GM12878 (cell line): ENCODE measurements around the gene GGN. TPM values are rescaled to one million over a fixed set of nuclear protein-coding genes. Genes with fewer than 3 reads are reported as not detected.
A peak's percentile ranks its signal among the peaks of the same experiment; 100 is the strongest.

ENCODE experiments used
- ATAC-seq: fragments of 200-7000 bp; cut with Tn5 transposase; 3 replicates; pipeline ENCODE4 v1.9.1; 2020; ENCODE audit warnings: mild to moderate bottlenecking, moderate library complexity
- BruUV-seq: library from RNA; stranded (reverse); fragments of 400-500 nt; replicated peaks from 2 replicates; lab custom pipeline; 2021; lab: Mats Ljungman, UMichigan
- CTCF ChIA-PET: fragments of 300-600 bp; sonication (Branson Sonifier 250); formaldehyde crosslinking; extraction: SDS; loops from one replicate; lab custom pipeline; 2021; ENCODE audit warnings: inconsistent platforms; lab: Yijun Ruan, JAX
- POLR2A ChIA-PET: fragments of 350-600 bp; formaldehyde crosslinking; extraction: SDS; loops from one replicate; lab custom pipeline; 2021; ENCODE audit warnings: inconsistent platforms; lab: Charles Lee
- RAD21 ChIA-PET: fragments of 300-600 bp; sonication (Branson Sonifier 250); formaldehyde crosslinking; loops from one replicate; lab custom pipeline; 2023; ENCODE audit warnings: antibody characterized with exemption; ENCODE audit not compliant: unreplicated experiment; lab: Charles Lee
- SMC1A ChIA-PET: fragments of 300-600 bp; sonication (Branson Sonifier 250); formaldehyde crosslinking; loops from one replicate; lab custom pipeline; 2023; ENCODE audit not compliant: unreplicated experiment, uncharacterized antibody; lab: Charles Lee
- DNase-seq: peaks from one replicate; pipeline ENCODE4 v3.0.0-alpha.2; 2011; ENCODE audit warnings: low read depth, low spot score
- FAIRE-seq: peaks from 3 replicates; lab custom pipeline; 2011; peaks lifted over from hg19 to GRCh38; lab: Jason Lieb, UNC
- H2AFZ ChIP-seq: 2 replicates; pipeline ENCODE4 v1.6.0; 2011; ENCODE audit warnings: low read depth, low read length, control low read depth; ENCODE audit not compliant: control insufficient read depth
- H3K27ac ChIP-seq: 2 replicates; pipeline ENCODE4 v1.5.1; 2011; ENCODE audit warnings: control low read depth; ENCODE audit not compliant: control insufficient read depth, insufficient read depth
- H3K27me3 ChIP-seq, 2 experiments: replicated peaks in 1 of 2; 2 replicates each; pipeline versions ENCODE4 v1.6.0 to v1.6.1; 2011; ENCODE audit warnings: low read length in 1 of 2; ENCODE audit not compliant: control insufficient read depth in 2 of 2, insufficient read depth in 2 of 2
- H3K36me3 ChIP-seq, 2 experiments: 2 replicates each; pipeline ENCODE4 v1.5.1; 2011; ENCODE audit warnings: low read length in 1 of 2; ENCODE audit not compliant: control insufficient read depth in 2 of 2, insufficient read depth in 2 of 2
- H3K4me1 ChIP-seq: 2 replicates; pipeline ENCODE4 v1.6.1; 2011; ENCODE audit warnings: mild to moderate bottlenecking, low read length, moderate library complexity, mixed read lengths; ENCODE audit not compliant: control insufficient read depth, insufficient read depth
- H3K4me2 ChIP-seq: 2 replicates; pipeline ENCODE4 v1.6.0; 2011; ENCODE audit warnings: control low read depth; ENCODE audit not compliant: control insufficient read depth, insufficient read depth
- H3K4me3 ChIP-seq: fragments of 200-600 bp; sonication (generic); 2 replicates; pipeline ENCODE4 v1.5.1; 2016
- H3K79me2 ChIP-seq: 2 replicates; pipeline ENCODE4 v1.6.0; 2011; ENCODE audit warnings: low read length; ENCODE audit not compliant: control insufficient read depth, insufficient read depth
- H3K9ac ChIP-seq: 2 replicates; pipeline ENCODE4 v1.8.0; 2011; ENCODE audit warnings: low read length, control low read depth, mixed read lengths; ENCODE audit not compliant: control insufficient read depth, insufficient read depth
- H3K9me3 ChIP-seq: replicated peaks from 3 replicates; pipeline ENCODE4 v1.5.1; 2011; ENCODE audit warnings: mild to moderate bottlenecking, low read length; ENCODE audit not compliant: control insufficient read depth, insufficient read depth
- H4K20me1 ChIP-seq: 2 replicates; pipeline ENCODE4 v1.6.0; 2011; ENCODE audit not compliant: control insufficient read depth, insufficient read depth
- ATF7 ChIP-seq: fragments of 450-650 bp; IDR thresholded peaks from 2 replicates; pipeline ENCODE4 v1.6.1; 2016; ENCODE audit warnings: low read depth, mild to moderate bottlenecking
- CEBPB ChIP-seq, 2 experiments: fragments of 150-350 bp in 1 of 2; IDR thresholded peaks; 2 replicates each; pipeline ENCODE4 v1.6.1; 2012 to 2014; ENCODE audit warnings: low read depth in 2 of 2, low read length in 2 of 2, borderline replicate concordance in 1 of 2, inconsistent platforms in 1 of 2
- DPF2 ChIP-seq: fragments of 450-650 bp; IDR thresholded peaks from 2 replicates; pipeline ENCODE4 v1.6.1; 2017; ENCODE audit warnings: mild to moderate bottlenecking
- SMAD5 ChIP-seq: IDR thresholded peaks from 2 replicates; pipeline ENCODE4 v1.6.1; 2016; ENCODE audit warnings: antibody characterized with exemption, low read depth
- ZNF274 ChIP-seq: IDR thresholded peaks from one replicate; pipeline ENCODE4 v1.8.0; 2011; ENCODE audit not compliant: insufficient read length, insufficient read depth
- ZSCAN29 ChIP-seq: fragments of 450-650 bp; IDR thresholded peaks from 2 replicates; pipeline ENCODE4 v1.6.1; 2017; ENCODE audit warnings: mild to moderate bottlenecking, moderate library complexity
- WGBS: methylation state at CpG from one replicate; pipeline ENCODE4 v1.1.6; 2016; ENCODE audit warnings: low lambda C conversion rate; ENCODE audit not compliant: insufficient replicate concordance, insufficient coverage; ENCODE audit errors: missing lambda C conversion rate; 5-methylcytosine and 5-hydroxymethylcytosine counted together
- in situ Hi-C: fragments of 300-500 bp; cut with MboI; formaldehyde crosslinking; loops from 9 replicates; pipeline ENCODE4 v1.14.3; 2018; ENCODE audit warnings: mixed read lengths
- intact Hi-C: fragments of 100-400 bp; cut with micrococcal nuclease; formaldehyde crosslinking; loops from one replicate; pipeline ENCODE4 v1.14.2; 2022; ENCODE audit not compliant: unreplicated experiment
- polyA plus RNA-seq, 11 experiments: library from polyadenylated mRNA; depleted of rRNA in 4 of 11; unstranded in 6 of 11; stranded (reverse) in 5 of 11; fragments of >200 nt; fragmentation: Nextera tagmentation in 4 of 11; fragmentation: Illumina TruSeq in 1 of 11; extraction: Ambion mirVana in 4 of 11; extraction: Trizol in 1 of 11; gene quantifications; 1 replicate in 1 of 11; 2 replicates in 10 of 11; pipeline versions ENCODE4 v1.2.1 to v1.2.3, GENCODE V29; 2011 to 2016; ENCODE audit warnings: inconsistent platforms in 2 of 11, missing spikeins in 2 of 11, low read depth in 1 of 11
- total RNA-seq, 4 experiments: library from RNA; depleted of rRNA in 3 of 4; stranded (reverse); fragments of >200 nt in 3 of 4; fragmentation: Illumina TruSeq in 1 of 4; extraction: Trizol in 1 of 4; gene quantifications; 2 replicates each; pipeline versions ENCODE4 v1.2.1 to v1.2.3, GENCODE V29; 2013 to 2021
- TF ChIP-seq, protein P1 (sequence below): fragments of 450-650 bp; formaldehyde crosslinking; IDR thresholded peaks from 2 replicates; pipeline ENCODE4 v1.4.0; 2022; ENCODE audit warnings: mild to moderate bottlenecking, moderate library complexity
- TF ChIP-seq, protein P2 (sequence below): IDR thresholded peaks from 2 replicates; pipeline ENCODE4 v1.6.1; 2012; ENCODE audit warnings: low read length, inconsistent platforms
- TF ChIP-seq, protein P3 (sequence below): fragments of 450-650 bp; IDR thresholded peaks from 2 replicates; pipeline ENCODE4 v1.6.1; 2017; ENCODE audit warnings: low read depth, mild to moderate bottlenecking, moderate library complexity
- TF ChIP-seq, protein P4 (sequence below): IDR thresholded peaks from 2 replicates; pipeline ENCODE4 v1.6.1; 2011; ENCODE audit warnings: borderline replicate concordance, low read depth, mild to moderate bottlenecking, moderate library complexity, mixed read lengths, low read length; ENCODE audit not compliant: insufficient read depth; ENCODE audit errors: extremely low read length

Gene GGN
- total and polyA plus RNA-seq, 10 of the 15 experiments (the other 5 are each of a cell fraction or from before 2014, with no cell fraction given): not detected

DNA sequence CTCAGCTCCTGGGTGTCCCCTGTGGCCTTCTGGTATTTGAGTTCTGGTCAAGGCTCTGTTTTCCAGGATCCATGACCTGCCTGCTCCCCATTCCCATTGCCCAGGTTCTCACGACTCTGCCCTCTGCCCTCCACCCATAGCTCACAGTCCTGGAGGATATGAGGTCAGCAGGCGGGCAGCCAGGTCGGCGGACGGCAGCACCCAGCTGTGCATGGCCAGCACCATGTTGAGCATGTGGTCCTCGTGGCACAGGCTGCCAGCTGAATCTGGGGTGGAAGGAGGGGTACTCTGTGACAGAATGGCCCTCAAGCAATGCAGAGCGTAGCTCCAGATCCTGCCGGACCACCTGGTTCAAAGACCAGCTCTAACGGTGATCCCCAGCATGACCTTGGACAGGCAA lies 33.1 kb upstream of the GGN start (continued):
- TF ChIP-seq, protein P1, sequence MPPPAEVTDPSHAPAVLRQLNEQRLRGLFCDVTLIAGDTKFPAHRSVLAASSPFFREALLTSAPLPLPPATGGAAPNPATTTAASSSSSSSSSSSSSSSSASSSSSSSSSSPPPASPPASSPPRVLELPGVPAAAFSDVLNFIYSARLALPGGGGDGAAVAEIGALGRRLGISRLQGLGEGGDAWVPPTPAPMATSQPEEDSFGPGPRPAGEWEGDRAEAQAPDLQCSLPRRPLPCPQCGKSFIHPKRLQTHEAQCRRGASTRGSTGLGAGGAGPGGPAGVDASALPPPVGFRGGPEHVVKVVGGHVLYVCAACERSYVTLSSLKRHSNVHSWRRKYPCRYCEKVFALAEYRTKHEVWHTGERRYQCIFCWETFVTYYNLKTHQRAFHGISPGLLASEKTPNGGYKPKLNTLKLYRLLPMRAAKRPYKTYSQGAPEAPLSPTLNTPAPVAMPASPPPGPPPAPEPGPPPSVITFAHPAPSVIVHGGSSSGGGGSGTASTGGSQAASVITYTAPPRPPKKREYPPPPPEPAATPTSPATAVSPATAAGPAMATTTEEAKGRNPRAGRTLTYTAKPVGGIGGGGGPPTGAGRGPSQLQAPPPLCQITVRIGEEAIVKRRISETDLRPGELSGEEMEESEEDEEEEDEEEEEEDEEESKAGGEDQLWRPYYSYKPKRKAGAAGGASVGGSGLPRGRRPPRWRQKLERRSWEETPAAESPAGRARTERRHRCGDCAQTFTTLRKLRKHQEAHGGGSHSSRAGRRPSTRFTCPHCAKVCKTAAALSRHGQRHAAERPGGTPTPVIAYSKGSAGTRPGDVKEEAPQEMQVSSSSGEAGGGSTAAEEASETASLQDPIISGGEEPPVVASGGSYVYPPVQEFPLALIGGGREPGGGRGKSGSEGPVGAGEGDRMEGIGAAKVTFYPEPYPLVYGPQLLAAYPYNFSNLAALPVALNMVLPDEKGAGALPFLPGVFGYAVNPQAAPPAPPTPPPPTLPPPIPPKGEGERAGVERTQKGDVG: no peak
- no peak for TF ChIP-seq CEBPB (IDR thresholded peaks at IDR 0.05; ENCODE audit: borderline replicate concordance in 1 of 2, low read depth in 2 of 2, low read length in 2 of 2)
- TF ChIP-seq, protein P2, sequence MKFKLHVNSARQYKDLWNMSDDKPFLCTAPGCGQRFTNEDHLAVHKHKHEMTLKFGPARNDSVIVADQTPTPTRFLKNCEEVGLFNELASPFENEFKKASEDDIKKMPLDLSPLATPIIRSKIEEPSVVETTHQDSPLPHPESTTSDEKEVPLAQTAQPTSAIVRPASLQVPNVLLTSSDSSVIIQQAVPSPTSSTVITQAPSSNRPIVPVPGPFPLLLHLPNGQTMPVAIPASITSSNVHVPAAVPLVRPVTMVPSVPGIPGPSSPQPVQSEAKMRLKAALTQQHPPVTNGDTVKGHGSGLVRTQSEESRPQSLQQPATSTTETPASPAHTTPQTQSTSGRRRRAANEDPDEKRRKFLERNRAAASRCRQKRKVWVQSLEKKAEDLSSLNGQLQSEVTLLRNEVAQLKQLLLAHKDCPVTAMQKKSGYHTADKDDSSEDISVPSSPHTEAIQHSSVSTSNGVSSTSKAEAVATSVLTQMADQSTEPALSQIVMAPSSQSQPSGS: no peak

DNA sequence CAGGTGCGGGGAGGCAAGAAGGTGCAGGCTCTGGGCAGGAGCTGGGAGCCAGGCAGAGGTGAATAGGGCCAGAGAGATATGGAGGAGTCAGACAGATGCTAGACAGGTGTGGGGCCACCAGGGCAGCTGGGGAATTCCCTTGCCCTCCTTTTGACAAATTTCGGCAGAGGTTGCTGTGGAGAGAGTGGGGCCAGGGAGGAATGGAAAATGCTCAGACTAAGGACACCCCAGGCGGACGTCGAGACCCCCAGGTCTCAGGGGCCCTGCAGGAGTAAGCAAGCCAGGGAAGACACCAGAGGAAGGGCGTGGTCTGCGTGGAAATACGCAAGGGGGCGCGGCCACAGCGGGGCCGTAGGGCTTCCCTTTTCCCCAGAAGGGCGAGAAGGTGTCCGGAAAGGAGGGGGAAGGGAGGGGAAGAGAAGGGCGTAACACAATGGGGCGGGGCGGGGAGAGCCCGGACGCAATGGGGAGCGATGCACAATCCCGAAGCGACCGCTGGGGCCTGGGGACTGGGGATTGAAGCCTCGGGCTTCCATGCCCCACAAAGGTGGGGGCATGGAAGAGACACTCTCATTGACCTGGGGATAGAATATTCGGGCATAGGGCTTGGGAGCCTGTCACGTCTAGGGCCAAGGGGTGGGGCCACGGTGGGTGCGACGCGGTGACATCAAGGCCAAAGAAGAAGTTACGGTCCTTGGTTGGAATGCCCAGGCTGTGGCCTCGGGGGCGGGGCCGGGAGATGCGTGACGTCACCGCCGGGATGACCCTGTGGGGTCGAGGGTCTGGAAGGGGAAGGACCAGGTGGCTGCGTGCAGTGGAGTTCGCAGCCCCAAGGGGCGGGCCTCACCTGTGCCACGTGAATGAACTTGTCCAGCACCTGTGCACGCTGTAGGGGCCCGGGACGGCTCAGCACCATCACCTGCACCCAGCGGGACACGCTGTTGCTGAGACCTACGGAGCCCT lies 30.0 kb upstream of the GGN start:
- no peaks in the 10 kb centered on the region for H4K20me1 ChIP-seq
- ChIA-PET POLR2A (no interaction called here), SMC1A (interaction anchor here (1.0 kb wide), 1 partner anchor 13 kb away, joined by 3 read pairs; no protein-coding TSS in a partner anchor), RAD21 (interaction anchor here (1.5 kb wide), 1 partner anchor 15 kb away, joined by 5 read pairs; the partner anchor contains the start of gene FAM98C), CTCF (interaction anchor here (0.8 kb wide), 1 partner anchor 146 kb away, joined by 3 read pairs; no protein-coding TSS in a partner anchor)
- H3K9me3 ChIP-seq: no peaks in the 10 kb centered on the region
- no TSS peak for BruUV-seq
- H3K79me2 ChIP-seq: no peaks in the 10 kb centered on the region
- H3K36me3 ChIP-seq: no peaks in the 10 kb centered on the region
- 4% methylated on average over 46 of the region's 49 CpGs for WGBS
- H3K27me3 ChIP-seq: no peaks in the 10 kb centered on the region; a peak in 1 of 4 replicates
- H3K27ac ChIP-seq: no peak overlapping the region
- peak overlapping the region; percentile 54 for H3K4me3 ChIP-seq
- FAIRE-seq: peak; percentile 38
- H2AFZ ChIP-seq: peak overlapping the region; percentile 29
- no peak for DNase-seq
- in situ Hi-C loops: loop anchor here (25.0 kb wide), 1 partner anchor 219 kb away; the partner anchor contains the start of gene ACTN4
- H3K9ac ChIP-seq: no peak overlapping the region
- intact Hi-C loops: no loop called here
- H3K4me2 ChIP-seq: peak overlapping the region; percentile 68
- peak; percentile 91 for ATAC-seq
- peaks cover 7% of the 10 kb centered on the region for H3K4me1 ChIP-seq
- TF ChIP-seq ATF7 (no peak; the same call in 1 of the 2 replicates), SMAD5 (no peak), ZSCAN29 (no peak), ZNF274 (no peak), DPF2 (no peak)
- TF ChIP-seq, protein P3, sequence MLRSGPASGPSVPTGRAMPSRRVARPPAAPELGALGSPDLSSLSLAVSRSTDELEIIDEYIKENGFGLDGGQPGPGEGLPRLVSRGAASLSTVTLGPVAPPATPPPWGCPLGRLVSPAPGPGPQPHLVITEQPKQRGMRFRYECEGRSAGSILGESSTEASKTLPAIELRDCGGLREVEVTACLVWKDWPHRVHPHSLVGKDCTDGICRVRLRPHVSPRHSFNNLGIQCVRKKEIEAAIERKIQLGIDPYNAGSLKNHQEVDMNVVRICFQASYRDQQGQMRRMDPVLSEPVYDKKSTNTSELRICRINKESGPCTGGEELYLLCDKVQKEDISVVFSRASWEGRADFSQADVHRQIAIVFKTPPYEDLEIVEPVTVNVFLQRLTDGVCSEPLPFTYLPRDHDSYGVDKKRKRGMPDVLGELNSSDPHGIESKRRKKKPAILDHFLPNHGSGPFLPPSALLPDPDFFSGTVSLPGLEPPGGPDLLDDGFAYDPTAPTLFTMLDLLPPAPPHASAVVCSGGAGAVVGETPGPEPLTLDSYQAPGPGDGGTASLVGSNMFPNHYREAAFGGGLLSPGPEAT: no peak
- TF ChIP-seq, protein P4, sequence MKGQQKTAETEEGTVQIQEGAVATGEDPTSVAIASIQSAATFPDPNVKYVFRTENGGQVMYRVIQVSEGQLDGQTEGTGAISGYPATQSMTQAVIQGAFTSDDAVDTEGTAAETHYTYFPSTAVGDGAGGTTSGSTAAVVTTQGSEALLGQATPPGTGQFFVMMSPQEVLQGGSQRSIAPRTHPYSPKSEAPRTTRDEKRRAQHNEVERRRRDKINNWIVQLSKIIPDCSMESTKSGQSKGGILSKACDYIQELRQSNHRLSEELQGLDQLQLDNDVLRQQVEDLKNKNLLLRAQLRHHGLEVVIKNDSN: no peak
